K562 (cell line): ENCODE data around the gene NR1H2. TPM values are rescaled to one million over a fixed set of nuclear protein-coding genes. Genes with fewer than 3 reads are reported as not detected.

Source experiments
- BRD9 ChIP-seq: fragments of 450-650 bp; IDR thresholded peaks from 2 replicates; pipeline ENCODE4 v1.6.1; 2018; ENCODE audit warnings: low read depth; ENCODE audit not compliant: partially characterized antibody
- BRF1 ChIP-seq: IDR thresholded peaks from 3 replicates; pipeline ENCODE4 v1.6.1; 2011; ENCODE audit warnings: borderline replicate concordance, mild to moderate bottlenecking; ENCODE audit not compliant: insufficient read length; ENCODE audit errors: extremely low read depth
- CBFA2T3 ChIP-seq: fragments of 450-650 bp; IDR thresholded peaks from 2 replicates; pipeline ENCODE4 v1.6.1; 2017
- CBFB ChIP-seq: sonication (generic); formaldehyde crosslinking; IDR thresholded peaks from 2 replicates; pipeline ENCODE4 v1.4.0; 2020; ENCODE audit warnings: mild to moderate bottlenecking, missing genetic modification reagents
- CHD2 ChIP-seq: IDR thresholded peaks from 2 replicates; pipeline ENCODE4 v1.6.1; 2011; ENCODE audit warnings: low read depth, low read length
- E2F3 ChIP-seq: fragments of 250-450 bp; sonication (Bioruptor Pico); IDR thresholded peaks from 2 replicates; pipeline ENCODE4 v1.4.0; 2020; ENCODE audit warnings: mild to moderate bottlenecking
- FUS ChIP-seq: fragments of 200-400 bp; formaldehyde crosslinking; optimal IDR thresholded peaks from 2 replicates; pipeline ENCODE3; 2017; ENCODE audit warnings: low read depth, low read length
- HCFC1 ChIP-seq: IDR thresholded peaks from 2 replicates; pipeline ENCODE4 v1.6.1; 2012; ENCODE audit warnings: low read depth, low read length, improper control_type of control experiment
- HDAC8 ChIP-seq: fragments of 450-650 bp; IDR thresholded peaks from 2 replicates; pipeline ENCODE4 v1.6.1; 2016; ENCODE audit warnings: mild to moderate bottlenecking, missing genetic modification characterization, moderate library complexity, missing compliant biosample characterization
- MAX ChIP-seq: sonication (generic); formaldehyde crosslinking; IDR thresholded peaks from 2 replicates; pipeline ENCODE4 v1.9.0; 2022; ENCODE audit warnings: mild to moderate bottlenecking, missing genetic modification reagents
- MCM7 ChIP-seq, 2 experiments: fragments of 450-650 bp; IDR thresholded peaks; 2 replicates each; pipeline ENCODE4 v1.6.1; 2016 to 2018
- NFE2 ChIP-seq: IDR thresholded peaks from 2 replicates; pipeline ENCODE4 v1.6.1; 2014; ENCODE audit warnings: antibody characterized with exemption, low read depth
- PHF20 ChIP-seq: fragments of 450-650 bp; IDR thresholded peaks from 2 replicates; pipeline ENCODE4 v1.6.1; 2018; ENCODE audit not compliant: partially characterized antibody
- RHOXF2B ChIP-seq: fragments of 250-450 bp; sonication (Bioruptor Pico); conservative IDR thresholded peaks from 2 replicates; pipeline ENCODE4 v1.5.1; 2021
- SPI1 ChIP-seq: IDR thresholded peaks from 2 replicates; pipeline ENCODE4 v1.6.1; 2011; ENCODE audit warnings: low read depth, low read length, control low read depth, borderline replicate concordance
- TOE1 ChIP-seq, 2 experiments: fragments of 450-650 bp in 1 of 2; sonication (generic) in 1 of 2; formaldehyde crosslinking in 1 of 2; IDR thresholded peaks; 2 replicates each; pipeline versions ENCODE4 v1.7.1 to v1.8.0; 2016 to 2022; ENCODE audit warnings: borderline replicate concordance in 2 of 2, mild to moderate bottlenecking in 2 of 2, antibody characterized with exemption in 1 of 2, inconsistent platforms in 1 of 2, low read depth in 1 of 2, missing genetic modification reagents in 1 of 2, moderate library complexity in 1 of 2
- ZNF75A ChIP-seq: fragments of 450-650 bp; formaldehyde crosslinking; IDR thresholded peaks from 2 replicates; pipeline ENCODE4 v1.4.0; 2020; ENCODE audit warnings: mild to moderate bottlenecking
- polyA plus RNA-seq, 8 experiments: library from polyadenylated mRNA; depleted of rRNA in 4 of 8; stranded (reverse) in 5 of 8; unstranded in 3 of 8; fragments of >200 nt; fragmentation: Nextera tagmentation in 2 of 8; fragmentation: Illumina TruSeq in 1 of 8; extraction: Ambion mirVana in 2 of 8; extraction: Trizol in 1 of 8; gene quantifications; 2 replicates each; pipeline versions ENCODE4 v1.2.1 to v1.2.3, GENCODE V29; 2011 to 2014; ENCODE audit warnings: inconsistent platforms in 1 of 8, missing spikeins in 1 of 8
- total RNA-seq, 7 experiments: library from RNA; depleted of rRNA in 6 of 7; stranded (reverse); fragments of >200 nt in 6 of 7; fragmentation: Illumina TruSeq in 2 of 7; extraction: Trizol in 2 of 7; gene quantifications; 2 replicates each; pipeline versions ENCODE4 v1.2.1 to v1.2.3, GENCODE V29; 2011 to 2021; ENCODE audit warnings: low replicate concordance in 1 of 7
- TF ChIP-seq, protein P1 (sequence below): fragments of 250-450 bp; sonication (Bioruptor Pico); IDR thresholded peaks from 2 replicates; pipeline ENCODE4 v1.5.1; 2021; ENCODE audit warnings: mild to moderate bottlenecking
- TF ChIP-seq, protein P2 (sequence below), 2 experiments: IDR thresholded peaks; 2 replicates each; pipeline ENCODE4 v1.6.1; 2012; ENCODE audit warnings: improper control_type of control experiment in 2 of 2, low read depth in 2 of 2, low read length in 2 of 2, borderline replicate concordance in 1 of 2
- TF ChIP-seq, protein P3 (sequence below): sonication (generic); formaldehyde crosslinking; IDR thresholded peaks from 2 replicates; pipeline ENCODE4 v1.8.0; 2022; ENCODE audit warnings: mild to moderate bottlenecking, missing genetic modification reagents

Gene NR1H2
- total and polyA plus RNA-seq, 9 of the 15 experiments (the other 6 are each of a cell fraction or from before 2014, with no cell fraction given) = 0.11 to 73.8 (median 24.0) TPM

GRCh38 chr19:50431343-50432220 lies 55.3 kb downstream of the NR1H2 start (continued):
- TF ChIP-seq SPI1 = 0 out of 2 replicates have a peak, but pooled peaks have one; percentile 24
- peak; percentile 53; the same call in 1 of the 2 replicates for TF ChIP-seq MAX
- TF ChIP-seq BRD9 = no peak
- TF ChIP-seq PHF20 = peak; percentile 78
- no peak for TF ChIP-seq HCFC1
- no peak for TF ChIP-seq MCM7 (IDR thresholded peaks at IDR 0.05)
- no peak for TF ChIP-seq RHOXF2B
- TF ChIP-seq NFE2 = no peak
- TF ChIP-seq HDAC8 (tag) = no peak
- no peak for TF ChIP-seq E2F3
- TF ChIP-seq, protein P1, sequence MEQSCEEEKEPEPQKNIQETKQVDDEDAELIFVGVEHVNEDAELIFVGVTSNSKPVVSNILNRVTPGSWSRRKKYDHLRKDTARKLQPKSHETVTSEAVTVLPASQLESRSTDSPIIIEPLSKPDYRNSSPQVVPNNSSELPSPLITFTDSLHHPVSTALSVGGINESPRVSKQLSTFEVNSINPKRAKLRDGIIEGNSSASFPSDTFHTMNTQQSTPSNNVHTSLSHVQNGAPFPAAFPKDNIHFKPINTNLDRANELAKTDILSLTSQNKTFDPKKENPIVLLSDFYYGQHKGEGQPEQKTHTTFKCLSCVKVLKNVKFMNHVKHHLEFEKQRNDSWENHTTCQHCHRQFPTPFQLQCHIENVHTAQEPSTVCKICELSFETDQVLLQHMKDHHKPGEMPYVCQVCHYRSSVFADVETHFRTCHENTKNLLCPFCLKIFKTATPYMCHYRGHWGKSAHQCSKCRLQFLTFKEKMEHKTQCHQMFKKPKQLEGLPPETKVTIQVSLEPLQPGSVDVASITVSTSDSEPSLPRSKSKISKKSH = no peak
- no peak for TF ChIP-seq FUS
- peak; percentile 85 for TF ChIP-seq CHD2
- TF ChIP-seq TOE1 (IDR thresholded peaks at IDR 0.05; ENCODE audit: borderline replicate concordance) = peak; percentile 35; the same call in 1 of the 2 replicates
- TF ChIP-seq TOE1 (CRISPR knock-in tag; IDR thresholded peaks at IDR 0.05; ENCODE audit: borderline replicate concordance, low read depth) = no peak
- no peak for TF ChIP-seq CBFB (CRISPR knock-in tag)
- no peak for TF ChIP-seq BRF1
- TF ChIP-seq, protein P2, sequence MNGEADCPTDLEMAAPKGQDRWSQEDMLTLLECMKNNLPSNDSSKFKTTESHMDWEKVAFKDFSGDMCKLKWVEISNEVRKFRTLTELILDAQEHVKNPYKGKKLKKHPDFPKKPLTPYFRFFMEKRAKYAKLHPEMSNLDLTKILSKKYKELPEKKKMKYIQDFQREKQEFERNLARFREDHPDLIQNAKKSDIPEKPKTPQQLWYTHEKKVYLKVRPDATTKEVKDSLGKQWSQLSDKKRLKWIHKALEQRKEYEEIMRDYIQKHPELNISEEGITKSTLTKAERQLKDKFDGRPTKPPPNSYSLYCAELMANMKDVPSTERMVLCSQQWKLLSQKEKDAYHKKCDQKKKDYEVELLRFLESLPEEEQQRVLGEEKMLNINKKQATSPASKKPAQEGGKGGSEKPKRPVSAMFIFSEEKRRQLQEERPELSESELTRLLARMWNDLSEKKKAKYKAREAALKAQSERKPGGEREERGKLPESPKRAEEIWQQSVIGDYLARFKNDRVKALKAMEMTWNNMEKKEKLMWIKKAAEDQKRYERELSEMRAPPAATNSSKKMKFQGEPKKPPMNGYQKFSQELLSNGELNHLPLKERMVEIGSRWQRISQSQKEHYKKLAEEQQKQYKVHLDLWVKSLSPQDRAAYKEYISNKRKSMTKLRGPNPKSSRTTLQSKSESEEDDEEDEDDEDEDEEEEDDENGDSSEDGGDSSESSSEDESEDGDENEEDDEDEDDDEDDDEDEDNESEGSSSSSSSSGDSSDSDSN (IDR thresholded peaks at IDR 0.05; ENCODE audit: borderline replicate concordance in 1 of 2, low read depth in 2 of 2, low read length in 2 of 2) = no peak
- TF ChIP-seq ZNF75A (CRISPR knock-in tag) = no peak
- TF ChIP-seq, protein P3, sequence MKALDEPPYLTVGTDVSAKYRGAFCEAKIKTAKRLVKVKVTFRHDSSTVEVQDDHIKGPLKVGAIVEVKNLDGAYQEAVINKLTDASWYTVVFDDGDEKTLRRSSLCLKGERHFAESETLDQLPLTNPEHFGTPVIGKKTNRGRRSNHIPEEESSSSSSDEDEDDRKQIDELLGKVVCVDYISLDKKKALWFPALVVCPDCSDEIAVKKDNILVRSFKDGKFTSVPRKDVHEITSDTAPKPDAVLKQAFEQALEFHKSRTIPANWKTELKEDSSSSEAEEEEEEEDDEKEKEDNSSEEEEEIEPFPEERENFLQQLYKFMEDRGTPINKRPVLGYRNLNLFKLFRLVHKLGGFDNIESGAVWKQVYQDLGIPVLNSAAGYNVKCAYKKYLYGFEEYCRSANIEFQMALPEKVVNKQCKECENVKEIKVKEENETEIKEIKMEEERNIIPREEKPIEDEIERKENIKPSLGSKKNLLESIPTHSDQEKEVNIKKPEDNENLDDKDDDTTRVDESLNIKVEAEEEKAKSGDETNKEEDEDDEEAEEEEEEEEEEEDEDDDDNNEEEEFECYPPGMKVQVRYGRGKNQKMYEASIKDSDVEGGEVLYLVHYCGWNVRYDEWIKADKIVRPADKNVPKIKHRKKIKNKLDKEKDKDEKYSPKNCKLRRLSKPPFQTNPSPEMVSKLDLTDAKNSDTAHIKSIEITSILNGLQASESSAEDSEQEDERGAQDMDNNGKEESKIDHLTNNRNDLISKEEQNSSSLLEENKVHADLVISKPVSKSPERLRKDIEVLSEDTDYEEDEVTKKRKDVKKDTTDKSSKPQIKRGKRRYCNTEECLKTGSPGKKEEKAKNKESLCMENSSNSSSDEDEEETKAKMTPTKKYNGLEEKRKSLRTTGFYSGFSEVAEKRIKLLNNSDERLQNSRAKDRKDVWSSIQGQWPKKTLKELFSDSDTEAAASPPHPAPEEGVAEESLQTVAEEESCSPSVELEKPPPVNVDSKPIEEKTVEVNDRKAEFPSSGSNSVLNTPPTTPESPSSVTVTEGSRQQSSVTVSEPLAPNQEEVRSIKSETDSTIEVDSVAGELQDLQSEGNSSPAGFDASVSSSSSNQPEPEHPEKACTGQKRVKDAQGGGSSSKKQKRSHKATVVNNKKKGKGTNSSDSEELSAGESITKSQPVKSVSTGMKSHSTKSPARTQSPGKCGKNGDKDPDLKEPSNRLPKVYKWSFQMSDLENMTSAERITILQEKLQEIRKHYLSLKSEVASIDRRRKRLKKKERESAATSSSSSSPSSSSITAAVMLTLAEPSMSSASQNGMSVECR (CRISPR knock-in tag) = 0 out of 2 replicates have a peak, but pooled peaks have one; percentile 22
- no peak for TF ChIP-seq CBFA2T3
